Keratinocyte (primary cell): ENCODE measurements around the gene DALRD3. TPM values are rescaled to one million over a fixed set of nuclear protein-coding genes. Genes with fewer than 3 reads are reported as not detected.

Experiments used
- DNase-seq: peaks from one replicate; pipeline ENCODE4 v3.0.0-alpha.2; 2011; ENCODE audit warnings: low read depth, missing footprints, low spot score
- FAIRE-seq: peaks from 2 replicates; lab custom pipeline; 2011; peaks lifted over from hg19 to GRCh38; lab: Jason Lieb, UNC
- H2AFZ ChIP-seq: 2 replicates; pipeline ENCODE4 v1.6.0; 2012; ENCODE audit warnings: low read length, control low read depth, inconsistent platforms; ENCODE audit not compliant: control insufficient read depth
- H3K27ac ChIP-seq: 2 replicates; pipeline ENCODE4 v1.5.1; 2011; ENCODE audit warnings: low read length; ENCODE audit not compliant: control insufficient read depth, insufficient read depth
- H3K27me3 ChIP-seq: 3 replicates; pipeline ENCODE4 v1.6.0; 2011; ENCODE audit warnings: low read length; ENCODE audit not compliant: control insufficient read depth, insufficient read depth; ENCODE audit errors: extremely low read depth
- H3K36me3 ChIP-seq, 2 experiments: 2 replicates in 1 of 2; 3 replicates in 1 of 2; pipeline ENCODE4 v1.5.1; 2011; ENCODE audit warnings: low read length in 2 of 2, mild to moderate bottlenecking in 1 of 2; ENCODE audit not compliant: control insufficient read depth in 2 of 2, insufficient read depth in 2 of 2; ENCODE audit errors: extremely low read depth in 1 of 2
- H3K4me1 ChIP-seq: 3 replicates; pipeline ENCODE4 v1.5.1; 2011; ENCODE audit warnings: low read length; ENCODE audit not compliant: control insufficient read depth, insufficient read depth; ENCODE audit errors: extremely low read depth
- H3K4me2 ChIP-seq: 3 replicates; pipeline ENCODE4 v1.6.0; 2011; ENCODE audit warnings: low read depth, low read length; ENCODE audit not compliant: control insufficient read depth, insufficient read depth; ENCODE audit errors: extremely low read depth
- H3K4me3 ChIP-seq, 3 experiments: fragments of 200-600 bp in 1 of 3; sonication (generic) in 1 of 3; 2 replicates in 2 of 3; 3 replicates in 1 of 3; pipeline ENCODE4 v1.5.1; 2011 to 2016; ENCODE audit warnings: low read length in 3 of 3, mild to moderate bottlenecking in 3 of 3, control low read depth in 2 of 3, inconsistent platforms in 1 of 3, low read depth in 1 of 3, mixed read lengths in 1 of 3, mixed run types in 1 of 3, moderate library complexity in 1 of 3; ENCODE audit not compliant: control insufficient read depth in 2 of 3, insufficient read depth in 2 of 3; ENCODE audit errors: extremely low read depth in 1 of 3
- H3K79me2 ChIP-seq: 2 replicates; pipeline ENCODE4 v1.6.0; 2012; ENCODE audit warnings: low read length; ENCODE audit not compliant: control insufficient read depth, insufficient read depth
- H3K9ac ChIP-seq: 3 replicates; pipeline ENCODE4 v1.6.0; 2011; ENCODE audit warnings: low read length; ENCODE audit not compliant: control insufficient read depth, insufficient read depth; ENCODE audit errors: extremely low read depth
- H3K9me1 ChIP-seq: 3 replicates; pipeline ENCODE4 v1.6.0; 2011; ENCODE audit warnings: low read length; ENCODE audit not compliant: control insufficient read depth, insufficient read depth; ENCODE audit errors: extremely low read depth
- H3K9me3 ChIP-seq: 2 replicates; pipeline ENCODE4 v1.5.1; 2012; ENCODE audit warnings: low read depth, low read length; ENCODE audit not compliant: control insufficient read depth
- H4K20me1 ChIP-seq: 3 replicates; pipeline ENCODE4 v1.6.0; 2011; ENCODE audit warnings: low read length; ENCODE audit not compliant: control insufficient read depth, insufficient read depth; ENCODE audit errors: extremely low read depth
- EZH2 ChIP-seq: IDR thresholded peaks from one replicate; pipeline ENCODE4 v1.6.1; 2012; ENCODE audit warnings: inconsistent platforms, mild to moderate bottlenecking, low read length, moderate library complexity
- dilution Hi-C: fragments of 300-500 bp; cut with MboI; formaldehyde crosslinking; loops from one replicate; pipeline ENCODE4 v1.7.0; 2020; ENCODE audit warnings: low sequenced_read_pairs; ENCODE audit not compliant: extremely low pct_ligation_motif_present
- polyA plus RNA-seq, 5 experiments: library from polyadenylated mRNA; depleted of rRNA in 3 of 5; stranded (reverse) in 3 of 5; stranded (forward) in 1 of 5; unstranded in 1 of 5; fragments of >200 nt; gene quantifications; 1 replicate in 1 of 5; 2 replicates in 3 of 5; 3 replicates in 1 of 5; pipeline versions ENCODE4 v1.2.1 to v1.2.3, GENCODE V29; 2011 to 2012; ENCODE audit warnings: missing spikeins in 2 of 5, low read depth in 1 of 5, low replicate concordance in 1 of 5
- TF ChIP-seq, protein P1 (sequence below), 3 experiments: IDR thresholded peaks in 1 of 3; conservative IDR thresholded peaks in 1 of 3; optimal IDR thresholded peaks in 1 of 3; 2 replicates in 2 of 3; 3 replicates in 1 of 3; pipeline versions ENCODE3 to v1.5.1; 2011; ENCODE audit warnings: low read length in 3 of 3, mild to moderate bottlenecking in 3 of 3, moderate library complexity in 2 of 3, control low read depth in 1 of 3, inconsistent platforms in 1 of 3; ENCODE audit not compliant: insufficient read depth in 2 of 3; ENCODE audit errors: extremely low read depth in 1 of 3

The DALRD3 gene
- polyA plus RNA-seq, 1 donor (not counting 4 experiments of a cell fraction or from before 2014, with no cell fraction given): 33.7 TPM

- DNase-seq (no peak), FAIRE-seq (no peak)
- Histone ChIP-seq H3K9me3 (no peaks in the 10 kb centered on the region), H2AFZ (no peak overlapping the region), H4K20me1 (no peaks in the 10 kb centered on the region), H3K4me1 (peaks cover 17% of the 10 kb centered on the region), H3K9ac (no peak overlapping the region), H3K27me3 (no peaks in the 10 kb centered on the region), H3K4me2 (no peak overlapping the region), H3K36me3 (peaks cover 39 to 60% of the 10 kb centered on the region in 2 experiments), H3K79me2 (peaks cover 35% of the 10 kb centered on the region), H3K27ac (no peak overlapping the region), H3K4me3 (no peak overlapping the region), H3K9me1 (peaks cover 3% of the 10 kb centered on the region)
- TF ChIP-seq, protein P1, sequence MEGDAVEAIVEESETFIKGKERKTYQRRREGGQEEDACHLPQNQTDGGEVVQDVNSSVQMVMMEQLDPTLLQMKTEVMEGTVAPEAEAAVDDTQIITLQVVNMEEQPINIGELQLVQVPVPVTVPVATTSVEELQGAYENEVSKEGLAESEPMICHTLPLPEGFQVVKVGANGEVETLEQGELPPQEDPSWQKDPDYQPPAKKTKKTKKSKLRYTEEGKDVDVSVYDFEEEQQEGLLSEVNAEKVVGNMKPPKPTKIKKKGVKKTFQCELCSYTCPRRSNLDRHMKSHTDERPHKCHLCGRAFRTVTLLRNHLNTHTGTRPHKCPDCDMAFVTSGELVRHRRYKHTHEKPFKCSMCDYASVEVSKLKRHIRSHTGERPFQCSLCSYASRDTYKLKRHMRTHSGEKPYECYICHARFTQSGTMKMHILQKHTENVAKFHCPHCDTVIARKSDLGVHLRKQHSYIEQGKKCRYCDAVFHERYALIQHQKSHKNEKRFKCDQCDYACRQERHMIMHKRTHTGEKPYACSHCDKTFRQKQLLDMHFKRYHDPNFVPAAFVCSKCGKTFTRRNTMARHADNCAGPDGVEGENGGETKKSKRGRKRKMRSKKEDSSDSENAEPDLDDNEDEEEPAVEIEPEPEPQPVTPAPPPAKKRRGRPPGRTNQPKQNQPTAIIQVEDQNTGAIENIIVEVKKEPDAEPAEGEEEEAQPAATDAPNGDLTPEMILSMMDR (optimal IDR thresholded peaks at IDR 0.05 in 1 of 3, IDR thresholded peaks at IDR 0.05 in 1 of 3, conservative IDR thresholded peaks at IDR 0.05 in 1 of 3; ENCODE audit: extremely low read depth in 1 of 3, insufficient read depth in 2 of 3, low read length in 3 of 3): no peak
- no peak for TF ChIP-seq EZH2
- dilution Hi-C loops: no loop called here
Measured at GRCh38 chr3:49030321-49030720, 11.9 kb upstream of the DALRD3 start.

DNA sequence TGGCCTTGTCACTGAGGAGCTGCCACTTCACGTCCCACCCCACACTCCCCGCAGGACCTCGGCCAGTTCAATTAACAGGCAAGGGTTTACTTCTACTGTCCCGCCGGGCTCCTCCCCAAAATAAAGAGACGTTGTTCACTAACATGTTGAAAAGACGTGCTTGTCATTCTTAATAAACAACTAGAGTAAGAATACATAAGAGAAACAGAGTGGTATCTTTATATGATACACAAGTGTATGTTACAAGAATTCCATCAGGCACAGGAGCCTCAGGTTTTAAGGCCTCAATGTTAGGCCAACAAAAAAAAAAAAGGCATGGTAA lies 11.1 kb upstream of the DALRD3 start:
- peak overlapping the region; percentile 59 for H3K4me2 ChIP-seq
- H3K27ac ChIP-seq: peak overlapping the region; percentile 81
- DNase-seq: no peak
- no peaks in the 10 kb centered on the region for H3K9me3 ChIP-seq
- no peak for FAIRE-seq
- TF ChIP-seq EZH2: no peak
- TF ChIP-seq, protein P1 (optimal IDR thresholded peaks at IDR 0.05 in 1 of 3, IDR thresholded peaks at IDR 0.05 in 1 of 3, conservative IDR thresholded peaks at IDR 0.05 in 1 of 3; ENCODE audit: extremely low read depth in 1 of 3, insufficient read depth in 2 of 3, low read length in 3 of 3): no peak
- H2AFZ ChIP-seq: peak overlapping the region; percentile 39
- H3K9me1 ChIP-seq: peaks cover 3% of the 10 kb centered on the region
- H3K4me3 ChIP-seq: peak overlapping the region in 1 of 3 experiments; percentile 21
- H3K27me3 ChIP-seq: no peaks in the 10 kb centered on the region
- peaks cover 20% of the 10 kb centered on the region for H3K4me1 ChIP-seq
- H4K20me1 ChIP-seq: peaks cover 1% of the 10 kb centered on the region
- H3K36me3 ChIP-seq: peaks cover 43 to 61% of the 10 kb centered on the region in 2 experiments
- dilution Hi-C loops: no loop called here
- peaks cover 43% of the 10 kb centered on the region for H3K79me2 ChIP-seq
- peak overlapping the region; percentile 93 for H3K9ac ChIP-seq
